KG1 (cell line): Measurements from ENCODE around the gene GBA2.

ENCODE experiments used
- DNase-seq: peaks from one replicate; lab custom pipeline; 2025; lab: John Stamatoyannopoulos, UW

GBA2 gene

DNA sequence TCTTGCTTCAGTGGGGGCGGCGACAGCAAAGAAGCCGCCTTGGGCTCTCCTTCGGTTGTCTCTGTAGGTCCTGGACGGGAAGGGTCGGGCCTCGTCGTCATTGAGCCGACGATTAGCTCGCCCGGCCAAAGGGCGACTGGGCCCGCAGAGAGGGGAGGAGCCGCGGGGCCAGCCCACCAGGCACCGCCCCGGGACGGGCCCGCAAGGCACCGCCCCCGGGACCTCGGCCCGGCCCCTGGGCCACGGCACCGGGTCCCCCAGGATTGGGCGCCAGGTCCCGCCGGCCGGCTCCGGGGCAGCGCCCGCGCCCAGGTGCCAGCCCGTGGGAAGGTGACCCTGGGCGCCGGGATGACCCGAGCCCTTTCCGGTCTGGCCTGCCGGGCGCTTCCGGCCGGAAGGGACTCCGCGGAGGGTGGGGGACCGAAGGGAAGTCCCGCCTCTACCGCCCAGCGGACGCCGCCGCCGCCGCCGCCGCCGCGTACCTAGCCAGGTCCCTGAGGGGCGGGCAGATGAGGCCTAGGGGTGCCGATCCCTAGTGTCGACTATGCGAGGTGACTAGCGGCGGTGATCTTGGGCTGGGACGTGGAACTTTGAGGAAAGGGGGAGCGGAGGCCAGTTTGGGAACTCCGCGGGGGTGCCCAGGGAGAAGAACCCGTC lies at the start of gene GBA2, which contains the start of gene RGP1:
Gene GBA2, minus strand, starts transcription at position 371 of the 657 bp plus-strand sequence. CDS start 524 bp downstream, outside the sequence.
Gene RGP1, plus strand, starts transcription at position 430 of the 657 bp plus-strand sequence. CDS start 469 bp downstream, outside the sequence.
- DNase-seq, result peak; percentile 68

GRCh38 chr9:35797311-35798109 lies 48.5 kb upstream of the GBA2 start:
- DNase-seq, result no peak

GRCh38 chr9:35795695-35796094 lies 46.7 kb upstream of the GBA2 start:
- DNase-seq, result no peak

GRCh38 chr9:35793461-35793860 lies 44.4 kb upstream of the GBA2 start:
- no peak for DNase-seq

GRCh38 chr9:35792826-35793225 lies 43.8 kb upstream of the GBA2 start:
- no peak for DNase-seq

- no peak for DNase-seq
Measured at GRCh38 chr9:35792024-35792813, 43.2 kb upstream of the GBA2 start.

DNA sequence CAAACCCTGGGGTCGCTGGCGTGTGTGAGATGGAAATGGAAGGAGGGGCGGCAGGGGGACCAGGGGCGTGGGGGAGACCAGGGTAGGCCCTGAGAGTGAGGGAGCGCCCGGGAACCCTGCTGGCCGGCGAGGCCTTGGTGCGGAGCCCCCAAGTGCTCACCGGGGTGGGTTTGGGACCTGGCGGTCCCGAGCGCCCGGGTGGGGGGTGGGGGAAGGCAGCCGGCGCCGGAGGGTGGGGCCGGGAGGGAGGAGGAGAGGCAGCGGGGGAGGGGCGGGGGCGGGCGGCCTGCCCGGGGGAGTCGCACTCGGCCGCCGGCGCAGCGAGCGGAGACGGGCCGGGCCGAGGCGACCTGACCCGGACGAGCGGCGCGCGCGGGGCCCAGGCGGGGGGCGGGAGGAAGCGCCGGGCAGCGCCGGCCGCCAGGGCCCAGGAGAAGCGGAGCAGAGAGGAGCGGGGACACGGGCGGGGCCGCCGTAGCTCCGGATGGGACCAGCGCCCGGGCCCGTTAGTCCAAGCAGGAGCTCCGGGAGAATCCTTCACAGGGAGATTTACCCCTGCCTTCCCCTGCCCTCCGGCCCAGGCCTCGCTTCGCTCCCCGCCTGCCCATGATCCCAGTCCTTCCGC lies 42.4 kb upstream of the GBA2 start, which contains the start of gene NPR2:
Gene NPR2, plus strand, starts transcription at position 295 of the 625 bp plus-strand sequence. CDS start 818 bp downstream, outside the sequence.
- no peak for DNase-seq

GRCh38 chr9:35790385-35791296 lies 41.6 kb upstream of the GBA2 start:
- DNase-seq, result no peak

DNA sequence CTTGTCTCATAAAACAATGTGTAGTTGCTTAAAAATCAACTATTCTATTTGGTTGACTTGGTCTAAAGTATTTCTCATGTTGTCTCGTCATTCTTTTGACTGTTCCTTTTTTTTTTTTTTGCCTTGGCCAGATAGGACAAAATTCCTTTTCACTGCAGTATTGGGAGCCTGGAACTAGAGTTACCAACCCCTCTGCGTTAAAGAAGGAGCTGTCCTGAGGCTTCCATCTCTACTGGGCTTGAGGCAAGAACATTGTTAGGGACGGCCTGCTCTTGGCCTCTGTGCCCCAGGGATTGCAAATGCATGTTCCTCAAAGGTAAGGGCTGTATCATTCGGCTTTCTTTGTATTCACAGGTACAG lies 41.0 kb upstream of the GBA2 start:
- no peak for DNase-seq

DNA sequence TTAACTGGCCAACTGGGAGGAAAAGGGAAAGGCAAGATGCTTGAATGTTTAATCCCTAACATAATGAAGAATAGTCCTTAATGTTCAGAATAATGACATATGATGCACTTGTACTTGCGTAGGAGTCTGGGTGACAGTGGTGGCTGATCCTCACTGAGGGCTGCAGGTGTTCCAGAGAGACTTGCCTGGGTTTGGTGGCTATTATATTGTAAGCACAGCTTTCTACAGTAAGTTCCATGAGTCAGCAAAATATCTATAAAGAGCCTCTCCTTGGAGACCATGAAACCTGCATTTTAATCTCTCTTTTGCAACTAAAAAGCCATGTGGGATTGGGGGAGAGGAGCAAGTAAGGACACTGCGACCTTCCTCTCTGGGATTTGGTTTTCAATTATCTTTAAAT lies 40.5 kb upstream of the GBA2 start:
- no peak for DNase-seq

GRCh38 chr9:35783418-35783817 lies 34.4 kb upstream of the GBA2 start:
- no peak for DNase-seq

DNA sequence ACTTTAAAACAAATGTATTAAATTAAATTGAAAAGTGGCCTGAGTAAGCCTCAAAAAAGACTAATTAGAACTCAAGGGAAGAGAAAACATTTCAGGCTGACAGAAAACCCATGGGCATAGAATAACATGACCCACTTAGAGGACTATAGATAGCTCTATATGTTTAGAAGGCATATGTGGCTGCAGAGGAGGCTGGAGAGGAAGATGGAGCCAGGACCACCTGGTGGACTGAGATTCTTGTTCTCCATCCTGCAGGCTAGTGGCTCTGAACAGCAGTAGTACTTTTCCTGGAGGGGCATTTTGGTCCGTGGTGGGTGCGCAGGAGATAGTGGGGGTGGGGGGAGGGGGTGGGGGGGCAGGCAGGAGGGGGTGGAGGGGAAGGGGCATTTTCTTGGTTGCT lies 32.0 kb upstream of the GBA2 start:
- DNase-seq, result no peak

DNA sequence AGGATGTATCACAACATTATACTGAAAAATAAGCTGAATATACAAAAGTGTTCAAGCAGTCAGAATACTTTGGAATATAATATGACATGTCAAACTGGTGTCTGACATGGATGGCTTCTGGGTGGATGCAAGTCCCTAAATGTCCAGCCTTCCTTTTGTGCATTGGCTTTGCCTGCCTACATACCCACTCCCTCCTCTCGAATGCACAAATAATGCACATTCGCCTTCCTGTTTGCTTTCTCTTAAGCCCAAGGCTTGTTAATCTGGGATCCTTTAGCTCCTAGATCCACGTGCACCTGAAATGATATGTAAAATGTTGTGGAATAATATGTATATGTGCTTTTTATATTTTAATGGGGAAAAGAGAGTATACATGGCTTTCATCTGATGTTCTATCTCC lies 29.5 kb upstream of the GBA2 start:
- DNase-seq, result no peak

DNA sequence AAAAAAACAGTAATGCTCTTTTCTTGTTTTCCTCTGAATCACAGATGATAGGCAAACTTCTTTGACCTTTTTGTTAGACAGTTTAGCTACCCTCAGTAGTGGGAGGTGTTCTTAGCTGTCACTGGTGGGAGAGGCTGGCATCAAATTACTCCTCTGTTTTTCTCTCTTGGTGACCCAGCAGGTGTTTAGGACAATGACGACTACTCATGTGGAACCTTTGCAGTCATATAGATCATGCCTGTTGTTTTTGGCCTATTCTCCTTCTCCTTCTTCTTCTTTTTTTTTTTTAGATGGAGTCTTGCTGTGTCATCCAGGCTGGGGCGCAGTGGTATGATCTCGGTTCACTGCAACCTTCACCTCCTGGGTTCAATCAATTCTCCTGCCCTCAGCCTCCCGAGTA lies 27.0 kb upstream of the GBA2 start:
- no peak for DNase-seq

DNA sequence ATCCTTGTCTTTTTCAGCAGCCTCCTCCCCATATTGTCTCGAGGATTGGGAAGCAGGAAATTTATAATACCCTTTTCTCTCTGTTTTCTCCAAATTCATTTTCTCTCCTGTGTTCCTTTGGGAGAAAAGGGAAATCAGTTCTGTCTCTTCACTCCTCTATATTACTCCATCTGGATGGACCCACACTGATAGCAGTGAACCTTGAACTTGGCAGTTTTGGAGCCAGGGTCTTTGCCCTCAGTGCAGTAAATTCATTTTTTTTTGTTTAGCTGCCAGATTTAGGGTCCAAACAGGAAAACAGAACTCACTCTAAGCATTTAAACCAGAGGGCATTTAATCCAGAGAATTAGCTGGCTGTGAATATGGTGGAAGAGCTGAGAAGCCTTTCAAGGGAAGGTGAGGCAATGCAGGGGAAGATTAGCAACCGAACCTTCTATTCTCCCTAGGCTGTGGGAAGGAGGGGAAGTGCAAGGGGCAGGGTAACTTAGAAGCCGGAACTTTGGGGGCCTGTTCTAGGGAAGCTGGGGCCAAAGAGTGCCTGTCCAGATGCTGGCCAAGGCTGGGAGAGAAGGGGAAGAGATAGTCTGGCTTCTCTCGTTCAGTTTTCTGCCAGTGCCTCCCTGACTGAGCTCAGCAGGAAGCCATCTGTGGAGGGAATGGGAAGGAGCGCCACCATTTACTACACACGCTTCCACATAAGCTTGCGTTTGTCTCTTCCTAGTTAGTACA lies 26.0 kb upstream of the GBA2 start:
- no peak for DNase-seq

GRCh38 chr9:35771943-35772342 lies 22.9 kb upstream of the GBA2 start:
- DNase-seq, result no peak

GRCh38 chr9:35771534-35771933 lies 22.5 kb upstream of the GBA2 start:
- no peak for DNase-seq

DNA sequence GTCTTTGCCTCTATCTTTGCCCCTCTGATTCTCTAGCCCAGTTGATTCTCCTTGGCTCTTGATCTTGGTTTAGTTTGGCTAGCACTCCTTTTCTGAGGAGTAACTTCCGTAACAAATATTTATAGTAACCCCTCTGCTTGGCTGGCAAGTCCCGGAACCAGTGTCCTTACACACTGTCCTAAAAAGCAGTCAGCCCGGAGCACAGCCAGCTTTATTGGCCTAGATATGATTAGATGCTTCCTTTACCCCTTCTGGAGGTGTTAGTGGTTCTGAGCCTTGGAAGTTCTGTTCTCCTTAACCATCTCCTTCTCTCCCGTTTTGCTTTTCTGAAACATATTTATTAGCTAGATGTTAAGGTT lies 22.0 kb upstream of the GBA2 start:
- no peak for DNase-seq

GRCh38 chr9:35769763-35770162 lies 20.7 kb upstream of the GBA2 start:
- DNase-seq, result no peak

DNA sequence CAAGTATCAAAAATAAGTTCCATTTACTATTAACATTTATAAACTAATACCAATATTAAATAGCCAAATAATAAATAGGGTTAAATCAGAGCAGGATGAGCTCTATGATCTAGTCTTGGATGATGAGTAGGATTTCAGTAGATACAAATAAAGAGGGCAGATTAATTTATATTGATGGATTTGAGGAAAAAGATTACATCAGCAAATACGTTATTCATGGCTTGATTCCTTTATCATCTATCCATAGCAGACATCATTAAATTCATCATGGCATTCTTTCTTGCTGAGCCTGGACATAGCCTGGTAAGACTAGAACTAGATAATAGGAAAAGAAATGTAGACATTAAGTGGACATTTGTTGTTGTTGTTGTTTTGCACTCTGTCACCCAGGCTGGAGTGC lies 18.4 kb upstream of the GBA2 start:
- DNase-seq, result no peak
